Activated CD8-positive, alpha-beta T cell treated with anti-CD3 and anti-CD28 coated beads for 36 hours (primary cell): Measurements from ENCODE around the gene MAST4. TPM values are rescaled to one million over a fixed set of nuclear protein-coding genes. Genes with fewer than 3 reads are reported as not detected.

Source experiments
- ATAC-seq: fragments of 200-7000 bp; cut with Tn5 transposase; one replicate; pipeline ENCODE4 v1.10.0; 2021; ENCODE audit warnings: mild to moderate bottlenecking, moderate library complexity
- CTCF ChIA-PET: fragments of 350-600 bp; sonication (Branson Sonifier 250); formaldehyde crosslinking; loops from one replicate; lab custom pipeline; 2021; ENCODE audit warnings: antibody characterized with exemption; lab: Charles Lee
- POLR2A ChIA-PET: fragments of 350-600 bp; sonication (Branson Sonifier 250); formaldehyde crosslinking; loops from one replicate; lab custom pipeline; 2021; ENCODE audit warnings: antibody characterized with exemption; lab: Charles Lee
- DNase-seq: peaks from one replicate; pipeline ENCODE4 v3.0.0-alpha.2; 2020
- H3K27ac Mint-ChIP-seq: one replicate; pipeline ENCODE4 v1.8.0; 2021; ENCODE audit warnings: mild to moderate bottlenecking, mixed read lengths
- H3K27me3 Mint-ChIP-seq: one replicate; pipeline ENCODE4 v1.8.0; 2021; ENCODE audit warnings: mixed read lengths
- H3K36me3 Mint-ChIP-seq: one replicate; pipeline ENCODE4 v1.8.0; 2021; ENCODE audit warnings: low read depth, mixed read lengths
- H3K4me1 Mint-ChIP-seq: one replicate; pipeline ENCODE4 v1.8.0; 2021; ENCODE audit warnings: low read depth, mixed read lengths
- H3K4me3 Mint-ChIP-seq: one replicate; pipeline ENCODE4 v1.8.0; 2021; ENCODE audit warnings: mild to moderate bottlenecking, moderate library complexity, mixed read lengths
- H3K9me3 Mint-ChIP-seq: one replicate; pipeline ENCODE4 v1.8.0; 2021; ENCODE audit warnings: mixed read lengths
- intact Hi-C: fragments of 100-400 bp; cut with micrococcal nuclease; formaldehyde crosslinking; loops from one replicate; pipeline ENCODE4 v1.10.0; 2022
- total RNA-seq, 2 experiments: library from RNA; stranded (reverse); gene quantifications; one replicate each; pipeline ENCODE4 v1.2.3, GENCODE V29; 2021
- TF ChIP-seq, protein P1 (sequence below): fragments of 200-600 bp; IDR thresholded peaks from one replicate; pipeline ENCODE4 v1.8.0; 2022; ENCODE audit warnings: antibody characterized with exemption, mild to moderate bottlenecking

MAST4 gene
- total RNA-seq, 2 experiments from 2014 or later, result 7.6 to 10.0 TPM

DNA sequence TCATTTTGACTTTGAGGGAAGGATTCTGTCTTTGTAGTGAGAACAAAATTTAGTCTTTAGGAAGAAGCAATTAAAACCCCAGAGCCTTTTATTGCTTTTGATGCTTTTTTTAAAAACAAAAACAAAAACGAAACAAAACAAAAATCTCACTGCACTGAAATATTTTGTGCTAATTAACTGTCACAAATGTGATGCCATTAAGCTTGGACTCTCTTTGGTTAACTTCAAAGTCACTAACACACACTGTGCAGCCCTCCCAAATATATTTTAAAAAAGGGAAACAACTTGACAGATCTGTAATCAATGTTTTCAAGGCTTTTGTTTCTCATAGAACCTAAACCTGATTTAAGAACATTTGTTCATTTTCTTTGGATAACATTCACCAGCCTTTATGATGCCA, 290.7 kb downstream of the MAST4 start:
- Mint-ChIP-seq H3K9me3 (no peaks in the 10 kb centered on the region), H3K36me3 (no peaks in the 10 kb centered on the region), H3K27me3 (peaks cover 12% of the 10 kb centered on the region), H3K4me1 (peaks cover 2% of the 10 kb centered on the region), H3K4me3 (no peak overlapping the region), H3K27ac (no peak overlapping the region)
- intact Hi-C loops, result no loop called here
- TF ChIP-seq, protein P1, sequence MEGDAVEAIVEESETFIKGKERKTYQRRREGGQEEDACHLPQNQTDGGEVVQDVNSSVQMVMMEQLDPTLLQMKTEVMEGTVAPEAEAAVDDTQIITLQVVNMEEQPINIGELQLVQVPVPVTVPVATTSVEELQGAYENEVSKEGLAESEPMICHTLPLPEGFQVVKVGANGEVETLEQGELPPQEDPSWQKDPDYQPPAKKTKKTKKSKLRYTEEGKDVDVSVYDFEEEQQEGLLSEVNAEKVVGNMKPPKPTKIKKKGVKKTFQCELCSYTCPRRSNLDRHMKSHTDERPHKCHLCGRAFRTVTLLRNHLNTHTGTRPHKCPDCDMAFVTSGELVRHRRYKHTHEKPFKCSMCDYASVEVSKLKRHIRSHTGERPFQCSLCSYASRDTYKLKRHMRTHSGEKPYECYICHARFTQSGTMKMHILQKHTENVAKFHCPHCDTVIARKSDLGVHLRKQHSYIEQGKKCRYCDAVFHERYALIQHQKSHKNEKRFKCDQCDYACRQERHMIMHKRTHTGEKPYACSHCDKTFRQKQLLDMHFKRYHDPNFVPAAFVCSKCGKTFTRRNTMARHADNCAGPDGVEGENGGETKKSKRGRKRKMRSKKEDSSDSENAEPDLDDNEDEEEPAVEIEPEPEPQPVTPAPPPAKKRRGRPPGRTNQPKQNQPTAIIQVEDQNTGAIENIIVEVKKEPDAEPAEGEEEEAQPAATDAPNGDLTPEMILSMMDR, result no peak
- ATAC-seq (no peak), DNase-seq (no peak)
- ChIA-PET CTCF (no interaction called here), POLR2A (no interaction called here)

DNA sequence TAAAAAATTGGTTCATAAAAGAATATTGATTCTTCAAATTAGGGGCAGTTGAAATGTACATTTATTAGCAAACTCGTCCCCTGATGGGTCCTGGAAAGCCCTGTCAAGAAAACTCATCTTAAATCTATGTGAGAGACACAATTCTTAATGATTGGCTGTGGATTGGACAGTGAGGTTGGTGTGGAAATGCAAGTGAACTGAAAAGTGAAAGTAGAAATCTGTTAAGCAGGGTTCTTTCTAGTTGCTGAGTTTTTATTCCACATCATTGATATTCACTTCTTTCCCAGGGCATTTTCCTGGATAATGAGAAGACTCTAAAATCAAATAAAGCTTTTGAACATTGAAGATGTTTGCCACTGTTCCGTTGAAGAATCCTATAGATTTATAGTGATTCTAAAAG, 292.4 kb downstream of the MAST4 start:
- TF ChIP-seq, protein P1, result no peak
- POLR2A ChIA-PET, result no interaction called here
- Mint-ChIP-seq H3K9me3 (no peaks in the 10 kb centered on the region), H3K36me3 (no peaks in the 10 kb centered on the region), H3K27ac (no peak overlapping the region), H3K27me3 (peaks cover 8% of the 10 kb centered on the region), H3K4me3 (no peak overlapping the region), H3K4me1 (no peaks in the 10 kb centered on the region)
- CTCF ChIA-PET, result interaction anchor here (1.8 kb wide), 1 partner anchor 11 kb away, joined by 4 read pairs; no protein-coding TSS in a partner anchor
- DNase-seq (no peak), ATAC-seq (no peak)
- intact Hi-C loops, result no loop called here

DNA sequence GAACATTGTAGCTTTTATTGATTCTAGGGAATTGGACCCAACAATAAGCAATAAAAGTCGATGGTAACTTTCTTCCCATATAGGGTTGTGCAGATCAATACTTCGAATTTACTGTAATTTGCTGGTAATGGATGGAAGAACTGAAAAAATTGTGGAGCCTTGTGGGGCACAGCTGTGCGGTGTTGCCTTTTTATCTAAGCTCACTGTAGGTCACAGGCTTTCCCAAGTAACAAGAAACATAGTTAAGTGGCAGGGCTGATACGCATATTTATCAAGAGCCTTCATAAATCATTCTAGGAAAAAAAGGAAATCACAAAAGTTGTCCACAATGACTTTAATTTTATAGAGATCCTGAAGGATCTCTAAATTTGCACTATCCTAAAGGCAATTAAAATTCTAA, 292.9 kb downstream of the MAST4 start:
- H3K4me1 Mint-ChIP-seq, result no peaks in the 10 kb centered on the region
- peaks cover 6% of the 10 kb centered on the region for H3K27me3 Mint-ChIP-seq
- H3K4me3 Mint-ChIP-seq, result no peak overlapping the region
- H3K36me3 Mint-ChIP-seq, result no peaks in the 10 kb centered on the region
- ChIA-PET POLR2A (no interaction called here), CTCF (interaction anchor here (1.0 to 1.8 kb wide), 2 partner anchors 10 to 688 kb away, joined by 3 to 4 read pairs; no protein-coding TSS in a partner anchor)
- H3K27ac Mint-ChIP-seq, result no peak overlapping the region
- no peak for ATAC-seq
- intact Hi-C loops, result no loop called here
- DNase-seq, result no peak
- no peaks in the 10 kb centered on the region for H3K9me3 Mint-ChIP-seq
- TF ChIP-seq, protein P1, result no peak

DNA sequence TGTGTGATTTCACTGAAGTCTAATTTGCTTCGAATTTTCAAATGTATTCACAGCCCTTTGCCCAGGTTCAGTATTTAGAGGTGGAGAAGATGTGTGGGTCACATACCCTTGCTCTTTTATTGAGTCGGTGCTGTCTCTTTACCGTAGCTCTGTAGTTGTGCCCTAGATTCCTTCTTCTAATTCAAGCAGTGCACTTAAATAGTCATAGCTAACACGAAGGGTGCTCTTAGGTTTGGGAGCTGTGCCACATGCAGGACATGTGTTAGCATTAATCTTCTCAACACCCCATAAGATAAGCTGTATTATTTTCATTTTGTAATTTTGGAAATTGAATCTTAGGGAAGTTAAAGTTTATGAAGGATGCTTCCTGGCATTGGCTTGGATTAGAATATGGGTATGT, 293.3 kb downstream of the MAST4 start:
- CTCF ChIA-PET, result interaction anchor here (1.0 to 1.8 kb wide), 2 partner anchors 10 to 688 kb away, joined by 3 to 4 read pairs; no protein-coding TSS in a partner anchor
- H3K36me3 Mint-ChIP-seq, result no peaks in the 10 kb centered on the region
- intact Hi-C loops, result no loop called here
- no peak overlapping the region for H3K4me3 Mint-ChIP-seq
- ATAC-seq (no peak), DNase-seq (no peak)
- H3K9me3 Mint-ChIP-seq, result no peaks in the 10 kb centered on the region
- H3K27ac Mint-ChIP-seq, result no peak overlapping the region
- POLR2A ChIA-PET, result no interaction called here
- H3K27me3 Mint-ChIP-seq, result peaks cover 6% of the 10 kb centered on the region
- no peaks in the 10 kb centered on the region for H3K4me1 Mint-ChIP-seq
- TF ChIP-seq, protein P1, result no peak

DNA sequence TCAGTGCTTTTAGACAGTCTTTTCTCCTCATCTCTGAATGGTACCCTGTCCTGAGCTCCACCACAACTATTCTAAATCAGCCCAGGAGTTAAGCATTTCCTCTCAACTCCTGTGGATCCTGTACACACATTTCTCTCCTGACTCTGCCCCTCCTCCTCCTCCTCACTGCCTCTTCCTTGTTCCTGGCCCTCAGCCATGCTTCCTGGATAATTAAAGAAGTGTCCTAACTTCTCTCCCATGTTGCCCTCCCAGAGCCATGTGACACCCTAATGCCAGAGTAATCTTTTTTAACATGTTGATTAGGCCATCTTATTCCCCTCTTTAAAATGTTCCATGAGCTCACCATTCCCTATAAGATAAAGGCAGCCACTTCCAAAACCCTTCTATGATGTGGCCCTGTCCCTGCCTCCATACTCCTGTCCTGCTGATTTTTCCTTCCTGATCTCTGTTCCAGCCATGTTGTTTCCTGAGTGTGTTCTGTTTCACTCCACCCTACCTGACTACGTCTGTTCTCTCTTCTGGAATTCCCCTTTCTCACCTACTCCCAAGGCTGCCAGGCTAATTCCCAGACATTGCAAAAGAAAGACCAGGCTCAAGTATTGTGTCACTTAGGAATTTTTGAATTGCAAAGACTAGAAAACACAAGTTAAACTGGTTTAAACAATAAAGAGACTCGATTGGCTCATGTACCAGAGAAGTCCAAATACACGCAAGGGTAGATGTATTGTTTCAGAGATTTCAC, 295.2 kb downstream of the MAST4 start:
- H3K9me3 Mint-ChIP-seq, result no peaks in the 10 kb centered on the region
- H3K4me1 Mint-ChIP-seq, result no peaks in the 10 kb centered on the region
- H3K27me3 Mint-ChIP-seq, result peaks cover 8% of the 10 kb centered on the region
- intact Hi-C loops, result no loop called here
- ATAC-seq, result no peak
- TF ChIP-seq, protein P1, result no peak
- POLR2A ChIA-PET, result no interaction called here
- no peak for DNase-seq
- no peaks in the 10 kb centered on the region for H3K36me3 Mint-ChIP-seq
- no peak overlapping the region for H3K27ac Mint-ChIP-seq
- no peak overlapping the region for H3K4me3 Mint-ChIP-seq
- CTCF ChIA-PET, result interaction anchor here (1.9 kb wide), 1 partner anchor 17 kb away, joined by 4 read pairs; no protein-coding TSS in a partner anchor
